Ishikawa (cell line): Measurements from ENCODE around the gene TMC6.

ENCODE experiments used
- CEBPB ChIP-seq: IDR thresholded peaks from 2 replicates; pipeline ENCODE4 v1.6.1; 2012
- CREB1 ChIP-seq: IDR thresholded peaks from 2 replicates; pipeline ENCODE4 v1.6.1; 2012; ENCODE audit warnings: low read depth
- EGR1 ChIP-seq: IDR thresholded peaks from 2 replicates; pipeline ENCODE4 v1.6.1; 2012
- EP300 ChIP-seq: IDR thresholded peaks from 2 replicates; pipeline ENCODE4 v1.6.1; 2012; ENCODE audit warnings: borderline replicate concordance
- FOXM1 ChIP-seq: IDR thresholded peaks from 2 replicates; pipeline ENCODE4 v1.6.1; 2012; ENCODE audit warnings: low read depth, borderline replicate concordance
- MAX ChIP-seq: IDR thresholded peaks from 2 replicates; pipeline ENCODE4 v1.6.1; 2012
- NFIC ChIP-seq: IDR thresholded peaks from 2 replicates; pipeline ENCODE4 v1.6.1; 2012
- RAD21 ChIP-seq: IDR thresholded peaks from 2 replicates; pipeline ENCODE4 v1.6.1; 2012; ENCODE audit warnings: low read depth
- REST ChIP-seq: IDR thresholded peaks from 2 replicates; pipeline ENCODE4 v1.6.1; 2012; ENCODE audit warnings: low read depth, mild to moderate bottlenecking
- TAF1 ChIP-seq: IDR thresholded peaks from 2 replicates; pipeline ENCODE4 v1.6.1; 2012; ENCODE audit warnings: low read depth, mild to moderate bottlenecking
- TCF12 ChIP-seq: IDR thresholded peaks from 2 replicates; pipeline ENCODE4 v1.6.1; 2012; ENCODE audit warnings: low read depth
- TEAD4 ChIP-seq: IDR thresholded peaks from 2 replicates; pipeline ENCODE4 v1.6.1; 2012
- USF1 ChIP-seq: IDR thresholded peaks from 2 replicates; pipeline ENCODE4 v1.6.1; 2012
- YY1 ChIP-seq: IDR thresholded peaks from 2 replicates; pipeline ENCODE4 v1.6.1; 2012; ENCODE audit warnings: low read depth
- ZBTB7A ChIP-seq: IDR thresholded peaks from 2 replicates; pipeline ENCODE4 v1.6.1; 2012; ENCODE audit warnings: low read depth

TMC6 gene

GRCh38 chr17:78166416-78166815, 37.9 kb upstream of the TMC6 start:
- 0 out of 2 replicates have a peak, but pooled peaks have one; percentile 19 for TF ChIP-seq USF1
- 0 out of 2 replicates have a peak, but pooled peaks have one; percentile 20 for TF ChIP-seq TCF12
- no peak for TF ChIP-seq NFIC
- TF ChIP-seq ZBTB7A: no peak

GRCh38 chr17:78164748-78165607, 36.4 kb upstream of the TMC6 start:
- no peak for TF ChIP-seq REST
- TF ChIP-seq CEBPB: no peak
- TF ChIP-seq TCF12: no peak
- no peak for TF ChIP-seq YY1
- no peak for TF ChIP-seq RAD21
- no peak for TF ChIP-seq USF1
- TF ChIP-seq TAF1: no peak
- TF ChIP-seq EP300: no peak
- no peak for TF ChIP-seq ZBTB7A
- TF ChIP-seq MAX: no peak
- TF ChIP-seq CREB1: no peak
- TF ChIP-seq NFIC: no peak
- no peak for TF ChIP-seq TEAD4

GRCh38 chr17:78163881-78164747, 35.6 kb upstream of the TMC6 start:
- no peak for TF ChIP-seq TCF12
- peak; percentile 62 for TF ChIP-seq USF1

- no peak for TF ChIP-seq TEAD4
- TF ChIP-seq CREB1: no peak
- TF ChIP-seq YY1: no peak
- TF ChIP-seq EGR1: no peak
- no peak for TF ChIP-seq MAX
Measured at GRCh38 chr17:78159575-78160158, 31.1 kb upstream of the TMC6 start.

- TF ChIP-seq FOXM1: no peak
- TF ChIP-seq MAX: no peak
- TF ChIP-seq ZBTB7A: no peak
- no peak for TF ChIP-seq EP300
- no peak for TF ChIP-seq TCF12
Measured at GRCh38 chr17:78154903-78155811, 26.6 kb upstream of the TMC6 start.

GRCh38 chr17:78151514-78152008, 23.0 kb upstream of the TMC6 start:
- TF ChIP-seq YY1: no peak
- TF ChIP-seq CREB1: no peak
- TF ChIP-seq FOXM1: no peak
- no peak for TF ChIP-seq CEBPB
- no peak for TF ChIP-seq EP300
- no peak for TF ChIP-seq USF1
- TF ChIP-seq NFIC: no peak
- TF ChIP-seq MAX: no peak
- TF ChIP-seq RAD21: no peak
- TF ChIP-seq ZBTB7A: no peak
- no peak for TF ChIP-seq EGR1
- no peak for TF ChIP-seq TAF1
- TF ChIP-seq REST: no peak
- TF ChIP-seq TCF12: no peak
- TF ChIP-seq TEAD4: no peak
